GM19324 (cell line): Measurements from ENCODE around the gene RAB17.

Experiments
- ATAC-seq: cut with Tn5 transposase; IDR thresholded peaks from one replicate; pipeline ENCODE4 v1.9.1; 2021; ENCODE audit warnings: mild to moderate bottlenecking, moderate library complexity; ENCODE audit not compliant: unreplicated experiment, low FRiP score

RAB17 gene

DNA sequence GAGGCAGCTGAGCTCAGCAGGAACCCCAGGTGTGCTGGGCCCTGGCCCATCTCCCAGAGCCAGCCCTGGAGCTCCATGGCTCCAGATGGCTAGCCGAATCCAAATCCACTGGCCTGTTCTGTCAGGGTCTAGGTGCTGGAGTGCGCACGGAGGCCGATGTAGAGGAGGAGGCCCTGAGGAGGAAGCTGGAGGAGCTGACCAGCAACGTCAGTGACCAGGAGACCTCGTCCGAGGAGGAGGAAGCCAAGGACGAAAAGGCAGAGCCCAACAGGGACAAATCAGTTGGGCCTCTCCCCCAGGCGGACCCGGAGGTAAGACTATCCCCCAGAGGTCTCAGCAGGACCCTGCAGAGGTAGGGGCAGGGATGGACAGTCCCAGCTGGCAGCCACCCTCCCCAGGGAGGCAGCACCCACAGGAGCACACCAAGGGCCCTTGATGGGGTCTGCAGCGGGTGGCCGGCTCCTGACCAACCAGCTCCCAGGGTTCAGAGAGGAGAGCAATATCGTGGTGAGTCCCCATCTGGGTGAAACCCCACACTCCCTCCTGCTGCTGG, 50.2 kb downstream of the RAB17 start:
- ATAC-seq: no peak

DNA sequence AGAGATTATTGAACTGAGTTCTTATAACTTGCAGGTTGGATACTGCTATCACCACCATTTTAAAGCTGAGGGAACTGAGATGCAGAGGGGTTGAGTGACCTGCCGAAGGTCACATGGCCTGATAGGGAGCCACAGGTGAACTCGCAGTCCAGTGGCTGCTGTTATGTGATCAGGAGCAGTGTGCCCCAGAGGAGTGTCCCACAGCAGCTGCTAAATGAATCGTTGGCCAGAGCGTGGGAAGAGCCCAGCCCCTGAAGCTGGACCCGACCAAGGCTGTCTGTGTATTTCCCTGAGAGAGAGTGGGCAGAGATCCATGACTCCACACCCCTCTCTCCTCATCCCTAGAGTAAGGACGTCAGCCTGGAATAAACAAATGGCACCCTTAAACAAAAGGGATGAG, 50.9 kb downstream of the RAB17 start:
- ATAC-seq: no peak

DNA sequence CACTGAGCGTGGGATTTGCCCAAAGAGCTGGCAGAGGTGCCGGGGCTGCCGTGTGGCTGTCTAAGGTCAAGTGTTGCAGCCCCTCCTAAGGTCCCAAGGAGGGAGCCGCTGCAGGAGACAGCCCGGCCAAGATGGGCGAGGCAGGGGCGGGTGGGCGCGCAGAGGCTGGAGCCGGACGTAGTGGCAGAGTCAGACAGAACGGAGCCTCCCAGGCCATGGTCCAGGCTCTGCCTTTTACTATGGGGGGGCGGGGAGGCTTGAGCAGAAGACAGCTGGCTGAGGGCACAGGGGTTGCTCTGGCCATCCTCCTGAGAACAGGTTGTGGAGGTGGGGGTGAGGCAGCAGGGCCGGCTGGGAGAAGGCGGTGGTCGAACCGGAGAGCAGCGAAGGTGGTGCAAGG, 51.6 kb downstream of the RAB17 start:
- ATAC-seq: no peak

DNA sequence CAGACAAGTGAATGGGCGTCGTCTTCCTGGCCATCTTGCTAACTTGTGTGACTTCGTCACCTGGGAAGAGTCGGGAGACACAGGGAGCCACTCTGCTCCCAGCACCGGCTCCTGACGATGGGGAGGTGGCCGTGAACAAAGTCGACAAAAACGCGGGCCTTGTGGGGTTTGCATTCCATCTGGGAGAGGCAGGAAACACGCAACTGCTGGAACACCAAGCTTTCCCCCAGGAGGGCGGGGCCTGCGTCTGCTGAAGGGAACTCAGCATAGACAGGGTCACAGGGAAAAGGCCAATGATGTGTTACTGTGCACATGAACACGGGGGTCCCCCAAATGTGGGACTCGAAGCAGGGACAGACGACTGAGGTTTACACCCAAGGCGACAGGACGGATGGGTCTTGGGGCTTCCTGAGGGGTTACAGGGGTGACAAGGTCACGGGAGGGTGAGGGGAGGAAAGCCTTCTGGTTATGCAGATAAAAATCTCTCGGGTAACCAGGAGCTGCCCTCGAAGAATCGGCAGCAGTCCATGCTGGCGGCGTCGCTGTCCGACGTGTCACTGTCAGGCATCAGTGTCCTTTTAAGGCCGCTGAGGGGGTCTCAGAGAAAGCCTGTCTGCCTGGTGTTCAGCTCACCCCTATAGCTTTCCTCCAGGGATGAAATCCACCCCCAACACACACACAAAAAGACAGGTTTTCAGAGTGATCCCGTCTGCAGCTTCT, 52.4 kb downstream of the RAB17 start:
- no peak for ATAC-seq

DNA sequence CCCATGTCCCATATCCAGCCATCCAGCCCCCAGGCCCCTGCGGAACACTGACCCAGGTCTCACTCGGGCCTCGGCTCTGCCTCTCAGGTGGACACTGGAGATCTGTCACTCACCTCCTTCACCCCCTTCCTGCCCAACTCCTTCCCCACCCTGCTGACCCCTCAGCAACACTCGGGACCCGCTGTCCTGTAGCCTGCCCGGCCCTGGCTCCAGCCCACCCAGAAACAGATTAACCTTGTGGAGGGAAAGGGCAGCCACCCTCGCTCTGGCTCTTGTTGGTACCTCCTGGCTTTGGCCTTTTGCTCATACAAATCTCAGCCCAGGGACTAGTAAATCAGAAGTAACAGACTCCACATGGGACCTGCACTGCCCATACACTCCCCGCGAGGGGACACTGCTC, 53.9 kb downstream of the RAB17 start:
- ATAC-seq: no peak

DNA sequence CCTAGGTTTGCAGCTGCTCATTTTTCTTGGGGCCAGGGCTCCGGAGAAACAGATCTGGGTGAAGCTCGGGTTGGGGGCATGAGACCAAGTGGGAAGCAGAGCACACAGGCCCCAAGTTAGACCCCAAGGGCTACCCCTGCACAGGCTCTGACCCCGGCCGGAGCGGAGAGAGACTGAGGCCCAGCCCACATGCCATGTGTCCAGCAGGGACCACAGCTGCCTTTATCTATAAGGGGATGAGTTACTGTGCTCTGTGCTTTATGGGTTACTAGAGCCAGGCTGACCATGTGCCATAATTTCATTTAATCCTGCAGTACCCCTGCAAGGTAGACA, 54.5 kb downstream of the RAB17 start:
- no peak for ATAC-seq

DNA sequence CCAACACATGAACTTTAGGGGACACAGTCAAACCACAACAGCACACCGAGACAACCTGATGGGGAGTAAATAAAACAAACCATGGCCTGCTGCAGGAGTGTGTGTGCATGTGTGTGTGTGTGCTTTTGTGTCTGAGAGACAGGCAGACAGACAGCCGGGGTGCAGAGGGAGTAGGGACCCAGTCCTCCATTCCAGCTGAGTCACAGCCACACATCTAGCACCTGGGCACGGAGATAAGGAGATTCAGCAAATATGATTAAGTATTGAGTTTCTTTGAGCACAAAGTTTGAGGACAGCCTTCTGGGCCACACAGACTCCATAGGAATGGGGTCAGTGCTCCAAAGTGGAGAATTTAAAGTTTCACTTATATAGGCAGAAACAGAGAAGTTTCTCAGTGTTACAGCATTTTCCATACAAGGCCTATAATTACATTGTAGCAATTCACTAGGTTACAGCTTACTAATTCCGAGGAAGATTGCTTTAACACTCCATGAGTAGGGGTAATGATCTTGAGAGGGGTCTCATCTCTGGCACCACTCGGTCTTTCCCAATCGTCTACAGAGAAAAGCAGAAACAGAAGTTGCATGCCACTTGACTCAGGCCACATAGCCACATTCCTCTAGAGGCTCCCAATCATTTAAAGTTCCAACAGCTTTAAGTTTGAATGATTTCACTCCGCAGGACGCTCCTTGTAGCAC, 55.0 kb downstream of the RAB17 start:
- ATAC-seq: no peak

DNA sequence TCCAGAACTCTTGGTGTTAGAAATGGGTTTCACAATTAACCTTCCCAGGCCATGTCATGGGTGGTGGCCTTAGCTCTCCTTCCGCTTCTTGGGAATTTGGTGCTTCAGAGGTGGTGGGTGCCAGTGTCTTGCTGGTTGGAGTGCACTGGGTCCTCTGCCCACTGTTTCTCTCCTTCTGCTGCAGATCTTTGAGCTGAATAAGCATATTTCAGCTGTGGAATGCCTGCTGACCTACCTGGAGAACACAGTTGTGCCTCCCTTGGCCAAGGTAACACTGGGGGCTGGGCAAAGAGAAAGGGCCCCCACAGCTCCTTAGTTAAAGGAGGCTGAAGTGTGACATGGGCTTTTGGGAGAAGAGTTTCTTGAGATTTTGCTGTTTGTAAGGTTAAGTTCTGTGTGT, 56.2 kb downstream of the RAB17 start:
- no peak for ATAC-seq

DNA sequence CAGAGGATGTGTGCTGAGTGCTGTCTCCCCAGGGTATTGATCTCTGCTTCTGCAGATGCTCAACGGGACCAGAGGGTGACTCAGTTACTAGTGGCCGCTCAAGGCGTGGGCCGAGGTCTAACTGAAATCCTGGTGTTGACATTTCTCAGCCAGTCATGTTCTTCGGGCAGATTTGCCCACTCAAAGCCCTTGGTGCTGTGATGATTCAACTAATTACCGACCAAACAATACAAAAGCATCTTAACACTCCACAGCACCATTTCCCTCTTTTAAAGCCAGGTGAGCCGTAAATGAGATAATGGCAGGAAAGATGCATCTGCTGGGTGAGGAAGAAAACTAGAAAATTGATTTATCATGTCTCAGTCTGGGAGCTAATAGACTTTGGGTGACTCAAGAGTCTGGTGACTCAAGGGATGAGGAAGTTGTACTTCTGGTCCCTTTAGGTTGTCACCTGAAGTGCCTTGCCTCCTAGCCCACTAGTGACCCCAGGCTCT, 56.8 kb downstream of the RAB17 start:
- no peak for ATAC-seq

DNA sequence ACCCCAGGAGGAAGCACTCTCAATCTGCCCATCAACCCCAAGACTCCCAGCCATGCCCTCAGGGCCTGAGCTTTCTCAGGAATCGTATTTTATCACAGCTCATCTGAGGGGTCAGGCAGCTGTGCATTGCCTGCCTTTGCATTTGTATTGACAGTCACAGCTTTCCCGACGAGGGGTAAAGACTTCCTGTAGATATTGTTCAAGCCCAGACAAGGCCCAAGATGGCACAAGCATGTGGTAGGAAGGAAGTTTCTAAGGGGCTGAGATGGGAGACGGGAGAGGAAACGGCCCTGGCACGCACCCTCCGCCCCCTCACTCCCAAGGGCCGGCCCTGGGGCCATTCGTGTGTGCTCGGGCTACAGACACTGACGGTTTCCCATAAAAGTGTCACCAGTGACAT, 58.4 kb downstream of the RAB17 start:
- no peak for ATAC-seq

DNA sequence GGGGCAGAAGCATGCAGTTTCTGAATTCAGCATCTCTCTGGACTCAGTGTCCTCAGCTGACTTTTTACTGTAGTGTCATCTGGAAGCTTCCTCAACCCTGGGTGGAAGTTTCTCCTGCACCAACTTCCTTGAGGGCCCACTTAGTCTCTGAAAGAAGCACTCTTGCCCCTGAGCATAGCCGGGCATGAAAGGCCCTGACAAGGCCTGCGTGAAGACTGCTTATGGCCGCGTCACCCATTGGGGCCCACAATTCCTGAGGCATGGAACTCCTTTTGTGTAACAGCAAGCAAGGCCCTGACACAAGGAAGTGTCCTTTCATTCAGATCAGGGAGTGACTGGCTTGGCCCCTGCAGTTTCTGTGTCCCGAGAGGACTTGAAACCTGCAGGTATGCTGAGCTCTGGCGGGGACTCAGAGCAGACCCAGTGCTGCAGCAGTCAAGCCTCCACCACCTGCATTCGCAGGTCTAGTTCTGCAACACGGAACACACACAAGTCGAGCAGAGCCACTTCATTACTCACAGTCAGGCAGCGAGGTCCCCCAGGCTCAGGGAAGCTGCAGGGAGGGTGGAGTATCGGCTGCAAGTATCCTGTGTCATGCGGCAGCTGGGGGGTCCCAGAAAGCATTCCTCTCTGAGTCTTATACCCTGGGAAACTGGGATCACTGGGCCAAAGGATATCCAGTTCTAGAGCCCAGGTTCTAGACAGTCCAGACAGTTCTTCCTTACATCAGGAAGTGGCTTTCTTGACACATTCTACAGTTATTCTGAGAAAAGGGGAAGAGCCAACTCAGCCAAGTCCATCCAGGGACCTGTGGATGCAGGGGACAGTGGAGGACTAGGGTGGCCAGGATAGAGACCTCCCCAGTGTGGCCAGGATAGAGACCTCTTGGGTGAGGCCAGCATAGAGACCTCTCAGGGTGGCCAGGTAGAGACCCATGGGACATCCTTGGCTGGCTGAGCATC, 59.8 kb downstream of the RAB17 start:
- peak; percentile 66 for ATAC-seq

DNA sequence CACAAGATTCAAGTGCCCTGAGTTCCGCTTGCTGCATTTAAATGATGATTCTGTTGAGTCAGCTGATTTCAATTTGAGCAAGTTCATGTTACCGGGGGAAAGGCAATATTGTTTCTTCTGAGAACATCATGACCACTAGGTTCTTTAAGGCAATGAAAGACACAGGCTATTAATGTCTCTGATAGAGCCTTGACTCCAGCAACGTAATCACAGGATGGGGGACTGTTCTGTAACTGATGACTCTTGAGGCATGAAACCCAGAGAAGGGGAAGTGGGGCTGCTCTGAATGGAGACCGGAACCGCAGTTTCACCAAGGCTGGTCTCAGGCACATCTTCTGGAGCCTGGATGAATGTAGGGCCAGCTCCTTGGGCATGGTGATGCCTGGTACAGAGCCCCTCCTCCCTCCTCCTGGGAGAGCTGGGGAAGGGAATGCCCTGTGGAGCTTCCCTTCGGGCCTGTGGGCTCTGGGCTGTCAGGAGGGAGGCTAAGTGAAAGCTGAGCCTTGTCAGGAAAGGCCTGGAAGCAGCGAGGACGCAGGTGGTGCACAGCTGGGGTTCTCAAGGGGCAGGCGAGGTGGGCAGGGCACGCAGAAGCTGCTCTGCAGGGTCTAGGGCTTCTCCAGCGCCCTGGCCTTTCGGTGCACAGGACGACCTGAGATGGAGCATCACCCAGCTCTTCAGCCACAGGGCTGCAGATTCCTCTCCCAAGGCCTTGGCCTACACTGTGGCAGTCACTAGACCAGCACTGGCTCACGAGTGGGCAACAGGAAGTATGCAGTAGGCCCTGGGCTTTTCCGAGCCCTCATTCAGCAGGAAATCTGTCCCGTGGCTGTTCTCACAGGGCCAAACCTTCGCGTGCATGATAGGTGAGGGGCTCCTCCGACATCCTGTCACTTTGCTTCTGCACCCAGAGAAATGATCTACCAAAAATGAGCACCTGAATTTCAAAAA, 60.8 kb downstream of the RAB17 start:
- peak; percentile 70 for ATAC-seq

DNA sequence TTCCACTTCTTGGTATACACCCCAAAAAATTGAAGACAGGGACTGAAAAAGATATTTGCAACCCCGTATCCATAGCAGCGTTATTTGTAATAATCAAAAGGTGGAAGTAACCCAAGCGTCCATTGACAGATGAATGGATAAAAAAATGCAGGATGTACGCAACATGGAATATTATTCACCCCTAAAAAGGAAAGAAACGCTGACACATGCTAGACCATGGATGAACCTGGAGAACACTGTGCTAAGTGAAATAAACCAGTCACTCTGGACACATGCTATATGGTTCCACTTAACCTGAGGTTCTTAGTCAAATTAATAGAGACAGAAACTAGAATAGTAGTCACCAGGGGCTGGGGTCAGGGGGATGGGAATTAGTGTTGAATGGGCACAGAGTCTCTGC, 62.8 kb downstream of the RAB17 start:
- ATAC-seq: no peak

DNA sequence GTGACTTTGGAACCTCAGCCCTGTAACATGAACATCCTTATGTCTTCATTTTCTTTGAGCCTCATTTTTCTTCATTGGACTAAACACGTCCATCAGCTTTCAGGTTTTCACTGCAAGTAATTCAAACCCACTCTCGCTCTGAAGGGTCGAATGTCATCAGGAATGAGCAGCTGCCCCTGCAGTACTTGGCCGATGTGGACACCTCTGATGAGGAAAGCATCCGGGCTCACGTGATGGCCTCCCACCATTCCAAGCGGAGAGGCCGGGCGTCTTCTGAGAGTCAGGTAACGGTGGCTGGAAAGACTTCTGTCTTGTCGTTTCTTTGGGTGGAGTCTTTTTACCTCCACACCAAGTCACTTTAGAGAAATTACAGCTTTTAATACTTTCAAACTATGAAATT, 63.3 kb downstream of the RAB17 start:
- no peak for ATAC-seq

DNA sequence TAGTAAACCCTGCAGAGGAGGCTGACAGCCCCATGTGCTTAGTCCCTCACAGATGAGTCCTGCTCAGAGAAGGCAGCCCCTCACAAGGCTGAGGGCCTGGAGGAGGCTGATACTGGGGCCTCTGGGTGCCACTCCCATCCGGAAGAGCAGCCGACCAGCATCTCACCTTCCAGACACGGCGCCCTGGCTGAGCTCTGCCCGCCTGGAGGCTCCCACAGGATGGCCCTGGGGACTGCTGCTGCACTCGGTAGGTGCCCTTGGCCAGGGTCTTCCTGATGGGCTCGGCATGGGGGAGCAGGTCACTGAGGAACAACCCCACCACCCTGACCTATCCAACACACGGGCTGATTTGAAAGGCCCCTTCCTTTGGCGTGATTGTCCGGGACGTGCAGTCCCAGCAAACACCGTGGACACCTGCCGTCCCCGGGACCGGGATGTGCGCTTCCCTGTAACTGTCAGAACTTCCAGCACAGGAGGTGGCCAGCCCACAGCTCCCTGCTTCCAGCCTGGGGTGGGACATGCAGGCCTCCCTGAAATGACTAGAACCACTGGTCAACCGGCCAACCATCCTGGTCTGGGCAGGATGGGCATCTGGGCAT, 64.9 kb downstream of the RAB17 start:
- no peak for ATAC-seq

DNA sequence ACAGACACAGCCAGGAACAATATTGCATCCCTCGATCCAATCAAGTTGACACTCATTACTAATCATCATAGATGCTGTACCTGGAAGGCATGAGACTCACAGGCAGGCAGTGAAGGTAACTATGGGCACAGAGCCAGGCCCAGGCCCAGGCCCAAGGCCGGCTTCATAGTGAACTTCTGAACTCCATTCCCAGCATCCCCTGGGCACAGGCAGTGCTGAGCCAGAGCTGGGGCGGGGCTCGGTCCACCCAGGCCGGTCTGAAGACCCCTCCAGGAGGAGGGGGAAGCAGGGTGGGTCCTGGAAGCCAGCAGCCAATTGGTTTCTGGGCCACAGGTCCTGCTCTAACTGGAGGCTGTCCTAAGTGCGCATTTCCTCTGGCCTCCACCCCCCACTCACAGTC, 65.9 kb downstream of the RAB17 start:
- ATAC-seq: no peak
